ENCODE results near the gene MYO1A.
A peak's percentile ranks its signal among the peaks of the same experiment; 100 is the strongest.

The MYO1A gene

GRCh38 chr12:57012600-57013465, 37.1 kb downstream of the MYO1A start:
- DNase-seq, result no peak

GRCh38 chr12:57011438-57012424, 38.2 kb downstream of the MYO1A start:
- DNase-seq, result no peak

DNA sequence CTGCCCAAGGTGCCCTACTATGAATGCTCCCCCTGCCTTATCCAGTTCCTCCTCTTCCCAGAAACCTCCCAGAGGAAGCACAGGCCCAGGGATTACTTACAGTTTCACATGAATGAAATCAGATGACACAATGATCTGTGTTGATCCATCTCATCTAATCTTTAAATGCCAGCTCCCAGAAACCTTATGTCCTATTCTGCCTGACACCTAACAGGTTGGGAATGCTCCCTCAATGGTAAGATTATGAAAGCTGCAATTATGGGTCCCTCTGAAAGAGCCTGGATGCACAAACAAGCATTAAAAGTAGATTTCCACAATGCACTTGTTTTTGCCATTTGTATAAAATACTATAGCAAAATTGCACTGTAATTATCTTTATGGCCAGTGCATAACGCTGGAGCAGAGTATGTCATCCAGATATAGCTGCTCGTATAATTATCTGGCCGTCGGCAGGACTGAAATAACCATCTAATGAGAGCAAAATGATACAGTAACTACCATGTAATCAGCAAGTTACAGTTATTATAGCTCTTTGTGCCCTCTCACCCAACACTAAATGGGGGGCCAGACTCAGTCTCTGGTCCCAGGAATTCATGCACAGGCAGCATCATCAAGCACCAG, 39.2 kb downstream of the MYO1A start:
- no peak for DNase-seq

DNA sequence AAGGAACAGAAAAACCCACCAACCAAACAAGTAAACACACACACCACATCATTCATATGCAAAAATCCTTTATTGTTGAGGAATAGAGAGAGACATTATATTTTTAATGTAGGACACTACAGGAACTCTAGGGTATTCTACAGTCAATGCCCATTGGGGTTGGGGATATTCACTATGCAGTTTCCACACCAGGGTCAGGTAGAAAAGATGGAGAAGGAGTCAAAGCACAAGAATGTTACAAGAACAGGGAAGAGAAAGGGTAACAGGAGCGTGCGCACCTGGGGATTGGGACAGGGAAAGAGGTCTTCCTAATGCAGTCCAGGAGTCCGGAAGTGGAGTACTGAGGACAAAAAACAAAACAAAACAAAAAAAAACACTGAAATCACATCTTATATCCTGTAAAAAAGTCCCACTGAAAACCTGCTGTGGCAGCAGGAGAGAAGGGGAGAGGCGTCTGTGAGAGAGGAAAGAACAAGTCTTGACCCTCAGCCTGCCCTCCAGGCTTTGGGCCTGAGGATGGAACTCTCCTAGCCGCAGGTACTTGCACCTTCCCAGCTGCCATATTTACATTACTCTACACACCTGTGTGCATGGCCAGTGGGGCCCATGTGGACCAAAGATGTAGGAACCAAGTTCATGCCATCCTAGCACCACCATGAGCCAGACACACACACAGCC, 39.8 kb downstream of the MYO1A start:
- DNase-seq, result no peak

- DNase-seq, result peak; percentile 33
Measured at GRCh38 chr12:57008178-57008577, 41.8 kb downstream of the MYO1A start.

DNA sequence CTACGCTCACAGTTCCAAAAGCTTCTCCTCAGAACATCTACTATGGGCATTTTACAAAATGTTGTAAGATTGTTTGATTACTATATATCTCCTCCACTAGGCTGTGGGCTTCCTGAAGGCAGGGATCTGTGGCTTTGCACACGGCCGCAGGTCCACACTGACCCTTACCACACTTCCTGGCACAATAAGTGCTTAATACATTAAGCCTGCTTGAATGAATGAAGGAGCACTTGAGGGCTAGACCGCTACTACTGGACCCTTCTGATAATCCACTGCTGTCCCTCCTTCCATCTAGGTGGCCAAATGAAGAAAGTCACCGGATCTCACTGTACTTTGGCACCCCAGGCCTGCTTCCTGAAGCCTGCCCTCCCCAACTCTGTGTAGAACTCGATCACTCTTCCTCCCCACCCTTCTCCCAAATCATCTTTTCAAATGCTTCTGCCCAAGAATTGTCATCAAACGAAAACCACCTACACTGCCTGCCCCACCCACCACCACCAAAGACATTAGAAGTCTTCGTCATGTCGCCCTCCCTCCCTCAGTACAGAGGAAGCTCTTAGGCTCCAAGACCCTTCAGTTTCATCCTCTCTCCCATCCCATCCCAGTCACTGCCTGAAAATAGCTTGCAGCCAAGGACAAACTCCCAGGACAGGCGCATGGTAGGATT, 43.0 kb downstream of the MYO1A start:
- no peak for DNase-seq

GRCh38 chr12:57005980-57006808, 43.7 kb downstream of the MYO1A start, which contains the start of gene ZBTB39:
ZBTB39 (minus strand) TSS chr12:57006546; CDS start chr12:57004917, 1,629 bp downstream.
- no peak for DNase-seq

GRCh38 chr12:57004651-57005050, 45.3 kb downstream of the MYO1A start:
- DNase-seq, result no peak

GRCh38 chr12:57003395-57003794, 46.5 kb downstream of the MYO1A start:
- DNase-seq, result no peak

DNA sequence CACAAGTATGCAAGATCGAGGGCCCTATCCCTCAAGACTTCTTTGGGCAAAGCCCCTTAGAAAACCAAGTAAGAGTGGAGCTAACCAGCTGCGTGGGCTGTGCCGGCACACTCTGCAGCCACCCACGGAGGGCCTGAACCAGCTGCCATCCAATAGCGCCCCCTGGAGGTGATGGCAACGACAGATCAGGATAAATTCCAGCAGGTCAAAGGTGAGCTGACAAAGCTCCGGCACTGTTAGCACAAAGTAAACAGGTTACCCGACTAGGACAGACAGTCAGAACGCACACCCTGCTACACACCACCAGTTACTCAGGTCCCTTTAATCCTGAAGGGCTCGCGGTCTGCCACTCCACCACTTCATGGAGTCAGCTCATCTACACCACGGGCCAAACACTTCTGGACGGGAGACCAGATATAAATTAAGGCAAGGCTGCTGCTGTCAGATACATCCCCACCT, 48.5 kb downstream of the MYO1A start:
- no peak for DNase-seq

DNA sequence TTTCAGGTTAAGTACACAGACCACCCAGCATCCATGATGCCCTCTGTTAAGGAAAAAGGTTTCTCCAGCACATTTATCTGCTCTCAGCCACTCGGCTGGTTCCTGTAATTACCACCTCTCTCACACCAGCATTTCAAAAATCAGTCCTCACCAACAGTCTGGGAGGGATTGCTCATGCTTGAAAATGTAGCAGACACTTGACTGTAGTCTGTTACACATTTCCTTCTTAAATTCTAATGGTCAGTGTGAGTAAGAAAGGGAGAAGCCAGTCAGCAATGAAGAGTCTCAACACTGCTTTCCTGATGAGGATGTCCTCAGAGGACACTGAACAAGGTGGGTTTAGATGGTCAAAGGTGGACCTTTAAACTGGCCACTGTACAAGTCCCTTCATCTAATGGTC, 49.5 kb downstream of the MYO1A start:
- no peak for DNase-seq

- DNase-seq, result no peak
Measured at GRCh38 chr12:56999456-56999855, 50.5 kb downstream of the MYO1A start.

DNA sequence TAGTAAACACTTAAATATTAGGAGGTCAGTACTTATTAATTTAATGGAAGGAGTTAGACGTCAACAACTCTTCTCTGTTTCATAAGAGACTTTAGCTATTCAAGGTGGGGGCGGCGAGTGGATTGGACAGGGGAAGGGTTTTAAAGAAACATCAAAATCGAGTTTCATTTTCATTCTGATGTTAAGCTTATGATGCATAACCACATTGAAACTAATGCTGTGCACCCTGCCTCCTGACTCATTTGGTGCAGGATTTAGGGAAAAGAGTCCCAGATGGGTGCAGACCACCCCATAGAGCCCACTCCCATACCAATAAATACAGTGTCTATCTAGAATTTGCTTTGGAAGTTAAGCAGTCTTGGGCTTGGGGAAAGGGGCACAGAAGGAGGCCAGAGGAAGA, 50.9 kb downstream of the MYO1A start:
- DNase-seq, result no peak

- no peak for DNase-seq
Measured at GRCh38 chr12:56998316-56998715, 51.6 kb downstream of the MYO1A start.

GRCh38 chr12:56996793-56997545, 53.0 kb downstream of the MYO1A start:
- DNase-seq, result no peak

GRCh38 chr12:56995930-56996496, 53.9 kb downstream of the MYO1A start:
- DNase-seq, result no peak

GRCh38 chr12:56995201-56995929, 54.6 kb downstream of the MYO1A start:
- no peak for DNase-seq

DNA sequence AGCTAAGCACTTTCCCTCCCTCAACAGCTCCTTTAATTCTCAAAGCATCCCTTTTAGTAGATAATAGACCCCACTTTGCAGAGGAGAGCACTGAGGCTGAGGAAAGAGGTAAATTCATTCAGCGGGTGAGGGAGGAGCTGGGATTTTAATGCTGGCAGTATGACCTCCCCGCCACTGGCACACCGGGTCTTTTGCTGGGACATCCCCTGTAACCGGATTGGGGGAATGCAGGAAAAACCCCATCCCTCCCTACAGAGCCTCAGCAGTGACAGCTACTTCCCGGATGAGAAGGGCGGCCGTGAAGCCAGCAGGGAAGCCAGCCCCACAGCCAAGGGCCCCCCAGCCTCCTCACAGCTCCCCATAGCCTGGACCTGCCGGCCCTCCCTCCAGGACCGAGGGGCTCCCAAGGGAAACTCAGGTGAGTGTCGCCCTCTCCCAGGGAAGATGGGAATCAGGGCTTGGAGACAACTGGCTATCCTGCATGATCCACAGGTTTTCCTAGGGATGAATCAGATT, 55.6 kb downstream of the MYO1A start:
- no peak for DNase-seq

GRCh38 chr12:56993346-56993745, 56.6 kb downstream of the MYO1A start:
- DNase-seq, result no peak
